Medulla oblongata (tissue), 1 donor: ENCODE data around the gene ZCCHC14.
"Not testable (repeated sequence)": the region's sequence is repeated elsewhere in the genome, so short reads cannot be mapped to it uniquely, and the experiment has no call there.

ENCODE experiments used
- DNase-seq: peaks from one replicate; pipeline ENCODE4 v3.0.0-alpha.2; 2015; ENCODE audit errors: extremely low spot score

Gene ZCCHC14

DNA sequence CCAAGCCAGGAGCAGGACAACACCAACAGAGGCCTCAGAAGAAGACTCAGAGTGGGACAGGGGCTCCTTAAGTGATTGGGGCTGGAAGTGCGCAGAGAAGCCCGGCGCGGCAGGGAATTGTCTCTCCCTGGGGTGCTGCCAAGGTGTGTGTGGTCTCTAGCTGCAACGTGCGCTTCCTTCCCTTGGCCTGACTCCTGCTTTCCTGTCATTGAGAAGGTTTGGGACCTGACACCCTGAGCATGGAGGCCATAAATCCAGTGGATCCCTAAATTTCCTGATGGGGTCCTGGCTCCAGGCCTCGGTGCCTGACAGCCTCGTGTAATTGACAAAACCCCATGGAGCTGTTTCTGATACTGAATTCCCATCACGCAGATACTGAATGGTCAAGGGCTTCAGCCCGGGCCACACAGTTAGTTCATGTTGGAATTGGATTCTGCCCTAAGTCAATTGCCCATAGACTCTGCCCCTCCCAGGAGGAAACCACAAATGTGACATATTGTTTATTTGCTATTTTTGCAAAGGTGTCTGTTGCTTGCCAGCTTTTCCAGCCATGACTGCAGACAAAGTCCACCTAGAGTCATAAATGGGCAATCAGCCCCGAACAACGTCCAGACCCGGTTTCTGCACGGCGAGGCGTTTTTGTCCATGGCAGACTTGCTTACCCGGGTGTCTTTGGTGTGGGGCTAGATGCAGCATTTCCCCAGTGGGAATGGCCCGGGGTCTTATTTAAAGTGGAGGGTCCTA lies 4.4 kb upstream of the ZCCHC14 start:
- DNase-seq, result not testable (repeated sequence)

DNA sequence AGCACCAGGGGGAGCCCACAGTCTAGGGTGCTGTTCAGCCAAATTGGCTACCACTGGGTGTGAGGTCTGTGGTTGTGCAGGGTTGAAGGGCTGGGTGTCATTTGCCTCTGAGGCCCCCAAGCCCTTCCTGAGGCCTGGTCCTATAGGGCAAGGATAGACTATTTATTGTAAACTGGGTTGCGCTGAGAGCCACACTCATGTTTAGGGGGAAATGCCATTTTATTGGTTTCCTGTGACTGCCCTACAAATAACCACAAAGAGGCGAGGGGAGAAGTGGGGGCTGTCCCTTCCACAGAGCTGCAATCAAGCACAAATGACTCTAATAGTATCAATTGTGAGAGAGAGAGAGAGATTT lies 3.6 kb upstream of the ZCCHC14 start:
- no peak for DNase-seq

DNA sequence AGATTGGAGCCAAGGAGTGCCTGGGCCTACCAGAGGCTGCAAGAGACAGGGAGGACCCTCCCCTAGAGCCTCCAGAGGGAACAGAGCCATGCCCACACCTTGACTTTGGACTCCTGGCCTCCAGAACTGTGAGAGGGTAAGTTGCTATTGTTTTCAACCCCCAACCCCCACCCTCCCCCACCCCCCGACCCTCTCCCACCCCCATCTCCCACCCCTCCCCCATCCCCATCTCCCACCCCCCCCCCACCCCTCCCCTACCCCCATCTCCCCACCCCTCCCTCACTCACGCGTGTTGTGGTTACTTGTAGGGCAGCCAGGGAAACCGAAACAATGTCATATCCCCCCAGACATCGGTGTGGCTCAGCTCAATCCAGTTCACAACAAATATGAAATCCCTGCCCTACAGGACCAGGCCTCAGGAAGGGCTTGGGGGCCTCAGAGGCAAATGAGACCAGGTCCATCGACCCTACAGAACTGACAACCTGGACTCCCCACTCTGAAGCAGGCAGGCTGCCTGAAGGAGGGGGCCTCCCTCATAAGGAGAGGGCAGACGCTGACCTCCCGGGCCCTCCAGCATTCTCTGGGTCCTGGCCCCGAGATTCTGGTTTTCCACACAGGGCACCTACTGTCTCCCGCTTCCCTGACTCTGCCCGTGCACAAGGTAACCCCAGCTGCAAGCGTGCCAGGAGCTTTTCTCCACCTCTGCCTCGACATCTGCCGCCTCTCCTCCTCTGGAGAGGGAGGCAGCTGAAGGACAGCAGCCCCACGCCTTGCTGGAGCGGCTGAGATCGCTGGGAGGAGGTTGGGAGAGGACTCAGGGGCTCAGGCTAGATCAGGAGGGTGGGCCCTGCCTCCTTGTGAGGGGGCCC lies 3.0 kb upstream of the ZCCHC14 start:
- no peak for DNase-seq

DNA sequence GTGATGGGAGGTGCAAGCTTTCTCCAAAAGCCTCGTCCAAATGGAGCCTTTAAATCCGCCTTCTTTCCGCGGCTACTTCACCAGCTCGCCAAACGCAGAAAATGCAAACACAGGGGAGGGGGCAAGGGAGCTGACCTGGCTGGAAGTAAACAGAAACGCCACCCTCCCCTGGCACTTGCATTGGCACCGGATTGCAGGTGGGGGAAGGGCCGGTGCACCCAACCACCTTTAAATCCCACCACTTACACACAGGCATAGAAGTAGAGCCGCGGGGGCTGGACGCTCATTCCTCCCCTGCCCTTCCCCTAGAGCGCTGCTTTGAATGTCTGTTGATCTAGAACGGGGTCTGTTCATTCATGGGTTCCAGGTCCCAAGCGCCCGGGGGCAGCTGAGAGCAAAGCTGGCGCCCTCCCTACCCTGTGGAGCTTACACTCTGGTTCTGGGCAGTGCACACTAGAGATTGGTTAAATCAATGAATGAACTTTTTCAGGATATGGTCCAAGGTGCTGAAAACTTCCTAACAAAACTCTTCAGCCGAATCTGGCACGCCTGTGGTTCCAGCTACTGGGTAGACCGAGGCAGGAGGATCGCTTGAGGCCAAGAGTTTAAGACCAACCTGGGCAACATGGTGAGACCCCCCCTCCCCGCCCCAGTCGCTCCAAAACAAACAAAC lies 920 bp upstream of the ZCCHC14 start:
- no peak for DNase-seq

DNA sequence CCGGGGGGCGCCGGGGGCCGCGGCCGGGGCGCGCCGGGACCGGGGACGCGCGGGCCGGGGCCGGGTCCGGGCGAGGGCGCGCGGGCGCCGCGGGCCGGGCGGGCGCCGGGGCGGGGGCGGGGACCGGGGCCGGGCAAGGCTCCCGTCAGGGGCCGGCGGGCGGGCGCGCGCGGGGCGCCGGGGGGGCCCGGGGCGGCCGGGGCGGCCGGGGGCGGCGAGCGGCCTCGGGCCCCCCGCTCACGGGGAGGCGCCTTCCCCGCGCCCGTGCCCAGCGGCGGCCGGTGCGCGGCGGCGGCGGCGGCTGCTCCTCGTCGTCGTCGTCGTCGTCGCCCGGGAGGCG lies 563 bp downstream of the ZCCHC14 start:
- DNase-seq, result no peak

DNA sequence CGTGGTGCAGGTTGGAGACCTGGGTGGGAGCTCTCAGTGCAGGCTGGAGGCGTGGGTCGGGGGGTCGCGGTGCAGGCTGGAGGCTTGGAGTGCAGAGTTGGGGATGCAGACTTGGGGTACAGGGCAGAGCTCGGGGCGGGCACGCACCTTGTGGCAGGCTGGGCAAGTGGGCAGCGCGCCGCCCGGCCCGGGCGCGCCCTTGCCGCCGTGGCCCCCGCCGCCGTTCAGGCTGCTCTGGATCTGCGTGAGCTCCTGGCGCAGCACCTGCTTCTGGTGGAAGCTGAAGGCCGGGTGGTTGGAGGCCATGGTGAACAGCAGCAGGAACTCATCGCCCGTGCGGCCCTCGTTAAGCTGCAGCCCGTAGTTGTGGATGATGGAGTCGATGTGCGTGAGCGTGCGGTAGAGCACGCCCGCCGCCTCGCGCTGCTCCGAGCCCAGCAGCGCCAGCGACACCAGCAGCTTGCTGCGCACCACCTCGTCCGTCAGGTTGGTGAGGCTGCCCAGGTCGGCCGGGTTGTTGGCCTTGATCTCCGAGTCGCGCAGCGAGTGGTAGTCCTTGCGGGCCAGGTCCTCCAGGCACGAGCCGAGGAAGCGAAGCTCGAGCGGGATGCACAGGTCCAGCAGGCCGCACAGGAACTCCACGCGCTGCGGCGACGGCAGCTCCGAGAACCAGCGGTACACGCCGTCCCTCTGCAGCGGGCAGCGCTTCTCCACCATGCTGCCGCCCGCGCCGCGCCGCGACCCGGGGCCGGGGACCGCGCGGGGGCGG lies 1.1 kb downstream of the ZCCHC14 start:
- DNase-seq, result no peak

DNA sequence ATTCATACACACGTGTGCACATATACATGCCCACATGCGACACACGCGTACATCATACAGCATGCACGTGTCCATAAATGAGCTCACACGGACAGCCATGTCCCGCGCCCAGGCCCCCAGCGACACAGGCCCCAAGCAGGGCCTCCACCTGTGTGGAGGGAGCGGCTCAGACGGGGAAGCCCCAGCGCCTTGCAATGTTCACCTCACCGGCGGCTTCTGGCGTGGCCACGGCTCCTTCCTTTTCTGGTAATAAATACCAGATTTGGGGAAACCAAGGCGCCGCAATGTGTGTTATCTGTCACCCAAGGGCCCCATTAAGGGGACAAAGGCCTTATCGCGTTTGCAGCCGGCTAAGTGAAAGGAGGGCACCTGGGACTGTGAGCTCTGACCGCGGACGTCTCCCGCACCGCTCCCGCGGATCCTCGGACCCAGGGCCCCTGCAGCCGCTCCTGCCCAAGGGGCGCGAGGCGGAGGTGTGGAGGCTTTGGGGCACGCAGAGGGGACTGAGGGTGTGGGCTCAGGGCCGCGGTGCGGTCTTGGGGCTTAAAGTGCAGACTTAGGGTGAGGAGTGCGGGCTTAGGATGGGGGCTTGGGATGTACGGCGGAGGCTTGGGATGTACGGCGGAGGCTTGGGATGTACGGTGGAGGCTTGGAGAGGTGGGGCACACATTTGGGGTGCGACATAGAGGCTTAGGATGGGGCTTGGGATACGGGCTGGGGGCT lies 1.9 kb downstream of the ZCCHC14 start:
- DNase-seq, result not testable (repeated sequence)

DNA sequence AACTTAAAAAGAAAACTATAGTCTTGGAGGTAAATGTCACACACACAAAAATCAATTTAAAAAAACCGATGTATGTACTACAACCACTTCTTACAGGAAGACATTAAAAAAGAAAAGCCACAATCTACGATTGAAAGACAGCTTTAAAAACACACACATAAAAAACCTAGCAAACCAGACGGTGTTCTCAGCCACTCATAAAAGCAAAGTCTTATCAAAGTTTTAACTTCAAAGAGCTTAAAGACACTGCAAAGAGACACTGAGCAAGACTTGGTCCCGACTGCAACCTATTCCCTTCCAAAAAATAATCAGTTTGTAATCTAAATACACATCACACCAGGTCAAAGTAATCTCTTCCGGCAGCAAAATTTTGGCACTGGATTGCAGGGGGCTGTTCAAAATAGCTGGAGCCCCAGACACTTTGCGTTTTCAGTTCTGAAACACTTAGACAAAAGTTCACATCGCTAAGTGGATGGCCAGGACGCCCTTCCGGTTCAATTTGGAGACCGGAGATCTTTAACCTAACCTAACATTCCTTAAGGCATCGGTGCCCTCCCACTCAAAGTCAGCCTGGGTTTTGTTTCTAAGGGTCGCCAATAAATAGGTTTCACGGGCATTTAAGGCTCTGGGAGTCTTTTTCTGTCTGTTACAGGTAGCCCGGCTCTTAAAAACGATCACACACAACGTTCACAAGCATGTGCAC lies 2.6 kb downstream of the ZCCHC14 start:
- DNase-seq, result no peak

DNA sequence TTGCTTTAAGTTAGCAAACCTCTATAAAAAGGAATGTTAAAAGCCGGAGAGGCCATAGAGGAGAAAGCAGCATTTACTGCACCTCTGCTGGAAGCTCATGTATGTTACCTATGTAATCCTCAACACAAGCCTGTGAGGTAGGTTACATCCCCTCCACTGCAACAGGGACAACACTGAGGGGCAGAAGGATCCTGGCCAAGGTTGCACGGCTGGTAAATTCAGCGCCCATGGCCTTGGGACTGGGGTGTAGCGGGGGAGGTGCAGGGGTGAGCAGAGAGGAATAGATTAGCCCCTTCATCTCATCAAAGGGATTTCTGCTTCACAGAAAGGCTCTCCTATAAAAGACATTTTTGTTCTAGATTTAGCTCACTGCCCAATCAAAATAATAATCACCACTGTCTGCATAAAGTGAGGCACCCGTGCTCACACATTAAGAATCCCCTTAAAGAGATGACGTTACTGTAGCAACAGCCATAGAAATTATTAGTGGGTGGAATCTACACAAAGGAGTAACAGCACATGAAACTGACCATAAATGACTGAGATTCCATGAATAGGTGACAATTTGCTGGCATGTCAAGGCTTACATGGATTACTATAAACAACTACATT lies 3.3 kb downstream of the ZCCHC14 start:
- DNase-seq, result no peak

DNA sequence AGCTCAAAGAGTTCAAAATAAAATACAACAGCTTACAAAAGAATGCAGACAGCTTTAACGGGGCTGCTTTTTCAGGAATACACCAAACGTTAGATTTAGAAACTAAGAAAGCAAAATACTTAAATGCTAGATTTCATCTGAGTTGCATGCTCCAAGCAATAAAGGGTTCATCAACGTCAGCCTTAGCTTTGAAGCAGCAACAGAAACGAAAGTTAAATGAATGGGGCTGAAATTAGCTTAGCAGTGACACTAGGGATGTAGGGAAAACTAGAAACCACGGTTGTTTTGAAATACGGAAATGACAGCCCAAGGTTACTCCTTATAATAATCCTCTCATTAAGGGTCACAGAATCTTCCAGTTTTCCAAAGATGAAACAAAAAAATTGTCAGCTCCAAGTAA lies 3.9 kb downstream of the ZCCHC14 start:
- DNase-seq, result not testable (repeated sequence)

DNA sequence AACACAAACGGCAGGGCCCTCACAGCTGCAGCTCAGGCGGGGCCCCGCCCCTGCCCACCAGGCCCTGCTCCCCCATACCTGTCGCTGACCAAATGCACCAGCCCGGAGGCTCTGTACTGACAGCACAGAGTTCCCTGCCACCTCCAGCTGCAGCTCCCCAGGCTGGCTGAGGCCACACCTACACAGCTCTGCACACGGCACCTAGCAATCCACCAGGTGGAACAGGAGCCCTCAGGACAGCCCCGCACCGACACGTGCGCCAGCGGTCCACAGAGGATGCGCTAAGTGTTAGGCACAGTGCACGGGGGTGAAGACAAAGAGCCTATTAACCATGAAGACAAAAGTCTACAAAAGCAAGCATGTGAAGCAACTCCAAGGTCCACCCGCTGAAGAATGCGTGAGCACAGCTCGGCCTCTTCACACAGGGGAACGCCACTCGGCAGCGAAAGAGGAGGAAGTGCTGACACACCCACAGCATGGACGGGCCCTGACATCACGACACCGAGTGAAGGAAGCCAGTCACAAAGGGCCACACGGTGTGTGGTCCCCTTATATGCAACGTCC lies 5.4 kb downstream of the ZCCHC14 start:
- no peak for DNase-seq

DNA sequence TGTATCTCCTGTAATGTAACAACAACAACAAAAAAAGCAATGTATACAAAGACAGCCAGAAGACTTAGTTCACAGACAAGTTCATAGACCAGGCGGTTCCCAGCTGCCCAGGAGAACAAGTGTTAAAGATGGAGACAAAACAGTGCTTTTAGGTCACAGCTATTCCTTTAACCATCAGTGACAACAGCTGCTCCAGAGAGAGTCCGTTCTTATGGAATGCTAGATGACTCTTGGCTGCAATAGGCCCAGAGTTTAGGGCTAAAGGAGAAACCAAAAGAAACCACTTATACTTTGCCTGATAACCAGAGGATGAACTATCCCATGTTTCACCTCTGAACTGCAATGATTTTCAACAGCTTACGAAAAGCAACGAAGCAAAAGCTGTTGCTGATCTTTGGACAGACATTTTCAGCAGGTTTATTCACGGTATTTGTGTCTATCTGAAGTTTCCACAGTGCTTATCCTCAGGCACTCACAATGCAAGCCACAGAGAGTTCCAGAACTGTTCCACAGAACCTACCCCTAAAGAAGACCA lies 6.0 kb downstream of the ZCCHC14 start:
- no peak for DNase-seq

DNA sequence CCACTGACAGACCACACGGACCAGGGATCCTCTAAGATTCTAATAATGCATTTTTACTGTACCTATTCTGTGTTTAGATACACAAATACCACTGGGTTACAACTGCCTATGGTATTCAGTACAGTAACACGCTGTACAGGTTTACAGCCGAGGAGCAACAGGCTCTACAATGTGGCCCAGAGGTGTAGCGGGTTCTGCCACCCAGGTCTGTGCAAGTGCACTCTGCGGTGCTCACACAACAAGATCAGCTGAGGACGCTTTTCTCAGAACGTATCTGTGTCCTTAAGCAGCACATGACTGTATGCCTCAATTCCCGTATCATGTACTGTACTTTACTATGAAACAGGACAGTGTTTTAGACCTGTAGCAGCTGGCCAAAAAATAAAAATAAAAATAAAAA lies 6.5 kb downstream of the ZCCHC14 start:
- no peak for DNase-seq

DNA sequence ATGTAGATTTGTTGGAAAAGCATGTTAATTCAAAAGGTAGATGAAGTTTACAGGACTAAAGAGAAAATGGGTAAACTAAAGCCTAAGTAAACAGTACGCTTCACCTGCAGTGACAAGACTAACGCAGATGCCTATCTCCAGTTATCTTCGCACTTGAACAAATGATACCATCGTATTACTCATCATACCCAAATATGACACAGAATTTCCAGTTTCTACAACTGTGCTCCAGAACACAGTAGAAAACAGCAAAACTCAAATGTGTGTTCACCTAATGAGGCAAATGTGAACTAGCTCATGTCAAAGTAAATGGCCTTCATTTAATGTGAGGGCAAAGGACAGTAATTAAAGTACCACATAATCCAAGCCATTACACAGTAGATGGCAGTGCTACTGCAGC lies 7.0 kb downstream of the ZCCHC14 start:
- not testable (repeated sequence) for DNase-seq

DNA sequence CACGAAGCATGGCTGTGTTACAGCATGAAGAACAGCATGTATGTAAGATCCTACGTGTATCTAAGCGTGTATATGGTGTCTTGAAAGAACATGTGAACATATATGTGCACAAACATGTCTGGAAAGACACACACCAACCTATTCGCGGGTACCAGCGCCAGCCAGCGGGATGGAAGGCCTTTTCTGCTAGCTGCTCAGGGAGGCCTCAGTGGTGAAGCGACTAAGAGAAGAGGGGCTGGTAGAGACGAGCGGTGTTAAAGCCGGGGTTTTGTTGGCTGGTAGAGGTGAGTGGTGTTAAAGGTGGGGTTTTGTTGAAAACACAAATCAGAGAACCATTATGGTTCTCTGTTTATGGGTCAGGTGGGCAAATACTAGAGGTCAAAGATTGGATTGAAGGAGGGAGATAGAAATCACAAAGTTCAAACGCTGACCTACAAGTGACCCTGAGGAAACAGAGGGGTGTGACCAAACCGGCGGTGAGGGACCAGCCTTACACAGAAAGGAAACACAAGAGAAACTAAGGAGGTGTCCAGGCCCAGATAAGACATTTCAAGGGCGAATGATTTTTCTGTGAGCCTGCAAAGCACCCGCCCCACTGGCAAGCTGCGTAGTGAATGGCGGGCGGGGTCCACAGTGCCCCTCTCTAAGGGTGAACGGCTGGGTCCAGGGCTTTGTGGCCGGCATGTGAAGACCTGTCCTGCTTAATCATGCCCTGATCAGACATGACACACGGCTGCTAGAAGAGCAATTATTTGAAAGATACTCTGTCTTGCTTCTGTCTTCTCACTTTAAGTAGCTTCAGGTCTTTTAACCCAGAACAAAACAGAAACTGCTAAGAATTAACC lies 8.1 kb downstream of the ZCCHC14 start:
- DNase-seq, result no peak

DNA sequence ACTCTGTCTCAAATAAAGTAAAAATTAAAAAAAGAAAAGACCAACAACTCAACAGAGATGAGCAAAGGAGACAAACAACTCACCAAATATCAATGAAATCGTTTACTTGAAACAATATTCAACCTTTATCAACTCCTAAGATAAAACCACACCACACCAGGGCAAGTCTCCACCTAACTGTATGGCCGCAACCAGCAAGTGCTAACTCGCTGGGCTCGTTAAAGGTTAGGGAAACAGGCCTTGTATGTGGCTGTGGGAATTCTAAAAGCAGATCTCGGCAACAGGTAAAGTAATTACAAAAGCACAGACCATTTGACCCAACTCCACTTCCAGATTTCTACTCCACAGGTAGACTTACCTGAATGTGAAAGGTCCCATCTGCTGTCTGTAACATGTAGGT lies 9.3 kb downstream of the ZCCHC14 start:
- DNase-seq, result no peak

DNA sequence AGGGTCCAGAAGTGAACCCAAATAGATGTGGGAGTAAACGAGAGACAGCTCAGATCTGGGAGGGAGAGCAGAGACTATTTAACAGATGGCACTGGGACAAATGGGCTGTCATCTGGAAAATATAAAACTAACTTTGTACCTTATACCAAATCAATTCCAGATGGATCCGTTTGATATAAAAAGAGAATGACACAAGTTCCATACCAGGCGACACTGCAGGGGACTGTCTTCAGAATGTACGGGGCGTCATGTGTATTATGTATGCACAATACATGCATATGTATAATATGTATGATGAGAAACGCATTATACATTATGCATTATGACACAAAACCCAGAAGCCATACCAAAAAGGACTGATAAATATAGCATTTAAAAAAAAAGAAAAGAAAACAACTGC lies 10.2 kb downstream of the ZCCHC14 start:
- not testable (repeated sequence) for DNase-seq

DNA sequence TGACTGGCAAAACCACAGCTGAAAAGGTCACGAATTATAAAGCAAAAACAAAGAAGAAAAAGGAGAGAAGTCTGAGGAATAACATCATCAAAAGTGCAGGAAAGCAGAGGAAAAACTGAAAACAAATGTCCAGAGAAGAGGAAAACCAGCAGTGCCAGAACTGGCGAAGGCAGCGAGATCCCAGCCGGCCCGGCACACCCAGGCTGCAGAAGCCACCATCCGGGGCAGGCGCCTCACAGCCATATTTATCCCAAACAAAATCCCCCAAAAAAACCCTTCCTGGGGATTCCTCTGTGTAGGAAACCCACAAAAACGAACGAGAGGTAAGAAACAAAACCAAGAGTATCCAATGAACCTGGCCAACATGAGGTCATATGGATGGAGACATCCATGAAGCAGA lies 10.6 kb downstream of the ZCCHC14 start:
- no peak for DNase-seq

DNA sequence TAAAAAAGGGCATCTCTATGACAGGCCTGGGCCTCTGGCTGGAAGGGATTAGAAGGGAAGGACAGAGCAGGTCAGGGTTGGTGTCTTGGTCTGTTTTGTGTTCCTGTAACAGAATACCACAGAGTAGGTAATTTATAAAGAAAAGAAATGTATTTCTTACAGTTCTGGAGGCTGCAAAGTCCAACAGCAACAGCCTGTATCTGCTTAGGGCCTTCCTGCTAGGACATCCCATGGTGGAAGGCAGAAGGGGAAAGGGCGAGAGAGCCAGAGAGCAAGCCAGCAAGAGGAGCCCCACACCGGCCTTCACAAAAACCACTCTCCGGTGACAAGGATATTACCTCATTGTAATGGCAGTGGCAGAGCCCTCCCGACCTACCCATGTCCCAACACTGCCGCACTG lies 11.1 kb downstream of the ZCCHC14 start:
- DNase-seq, result not testable (repeated sequence)
